Activated naive CD4-positive, alpha-beta T cell treated with Interleukin-2 at 50 U/mL for 16 hours (primary cell): ENCODE results near the gene MSRB3.
"Not testable (repeated sequence)": the region's sequence is repeated elsewhere in the genome, so short reads cannot be mapped to it uniquely, and the experiment has no call there.

ENCODE experiments used
- DNase-seq: peaks from one replicate; pipeline ENCODE4 v3.0.0-alpha.2; 2020

The MSRB3 gene

DNA sequence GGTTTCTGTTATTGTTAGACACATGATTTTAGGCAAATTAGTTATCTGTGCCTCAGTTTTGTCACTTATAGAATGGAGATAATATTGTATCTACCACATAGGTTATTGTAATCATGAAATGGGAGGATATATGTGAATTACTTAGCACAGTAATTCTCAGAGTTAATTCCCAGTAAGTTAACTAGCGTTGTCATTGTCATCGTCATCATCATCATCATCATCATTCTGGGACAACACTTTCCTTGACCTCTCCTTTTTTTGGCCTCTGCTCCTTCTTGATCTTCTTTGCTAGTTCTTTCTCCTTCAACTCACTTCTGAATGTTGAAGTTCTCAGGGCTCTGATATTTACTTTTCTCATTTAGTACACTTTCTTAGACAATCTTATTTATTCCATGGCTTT, 13.8 kb downstream of the MSRB3 start:
- no peak for DNase-seq

- no peak for DNase-seq
Observed at GRCh38 chr12:65293735-65294134, 15.3 kb downstream of the MSRB3 start.

DNA sequence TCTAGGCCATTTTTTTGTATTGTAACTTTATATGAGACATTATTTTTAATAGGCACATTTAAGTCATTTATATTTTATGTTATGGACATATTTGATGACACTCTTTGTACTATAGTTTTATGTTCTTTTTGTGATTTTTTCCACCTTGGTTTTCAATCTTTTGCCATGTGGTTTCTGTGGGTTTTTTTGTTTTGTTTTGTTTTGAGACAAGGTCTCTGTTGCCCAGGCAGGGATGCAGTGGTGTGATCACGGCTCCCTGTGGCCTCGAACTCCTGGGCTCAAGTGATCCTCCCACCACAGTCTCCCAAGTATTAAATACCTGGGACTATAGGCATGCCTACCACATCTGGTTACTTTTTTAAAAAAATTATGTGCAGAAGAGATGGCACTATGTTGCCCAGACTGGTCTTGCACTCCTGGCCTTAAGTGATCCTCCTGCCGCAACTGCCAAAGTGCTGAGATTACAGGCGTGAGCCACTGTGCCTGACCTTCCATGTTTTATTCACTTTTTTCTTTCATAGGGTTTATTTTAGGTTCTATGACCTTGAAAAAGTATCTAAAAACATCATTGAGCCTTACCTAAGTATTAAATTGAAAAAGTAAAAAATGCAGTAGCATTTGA, 16.3 kb downstream of the MSRB3 start:
- no peak for DNase-seq

DNA sequence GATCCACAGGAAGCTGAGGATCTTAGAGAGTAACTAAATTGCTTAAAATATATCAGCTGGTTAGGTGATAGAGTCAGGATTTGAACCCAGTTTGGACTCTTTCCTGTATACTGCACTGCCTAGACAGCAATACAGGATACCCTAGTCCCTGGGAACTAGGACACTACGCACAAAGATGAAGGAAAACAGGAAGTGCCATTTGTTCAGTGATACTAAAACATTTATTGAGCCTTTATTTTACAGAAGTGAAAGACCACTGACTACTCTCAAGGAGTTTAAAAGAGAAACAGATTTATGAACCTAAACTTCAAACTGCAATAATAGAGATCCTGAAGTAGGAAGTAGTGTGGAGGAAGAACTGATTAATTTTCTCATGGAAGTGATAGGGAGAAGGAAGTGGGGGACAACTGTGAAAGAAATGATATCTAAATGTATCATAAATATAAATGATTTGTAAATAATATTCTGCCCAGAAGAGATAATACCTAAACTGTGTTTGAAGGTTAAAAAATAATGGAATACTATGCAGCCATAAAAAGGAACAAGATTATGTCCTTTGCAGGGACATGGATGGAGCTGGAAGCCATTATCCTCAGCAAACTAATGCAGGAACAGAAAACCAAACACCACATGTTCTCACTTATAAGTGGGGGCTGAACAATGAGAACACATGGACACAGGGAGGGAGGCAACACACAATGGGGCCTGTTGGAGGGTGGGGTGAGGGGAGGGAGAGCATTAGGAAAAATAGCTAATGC, 18.2 kb downstream of the MSRB3 start:
- no peak for DNase-seq

DNA sequence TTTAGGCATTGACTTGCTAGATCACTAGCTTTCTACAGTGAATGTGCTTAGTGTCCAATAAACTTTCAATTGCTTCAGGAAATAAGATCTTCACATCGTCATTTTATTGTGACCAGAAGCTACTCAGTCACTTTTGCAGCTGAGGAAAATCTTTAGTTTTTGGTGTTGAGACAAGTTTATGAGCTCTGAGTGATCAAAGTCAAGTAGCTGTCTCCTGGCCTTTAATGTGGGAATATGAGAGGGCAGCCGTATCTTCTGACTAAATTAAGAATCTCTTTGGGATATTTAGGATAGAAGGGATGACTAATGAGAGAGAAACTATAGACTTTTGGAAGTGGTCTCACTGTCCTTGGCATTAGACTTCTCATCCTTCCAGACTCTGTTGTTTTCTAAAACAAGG, 21.6 kb downstream of the MSRB3 start:
- no peak for DNase-seq

- DNase-seq = no peak
Observed at GRCh38 chr12:65300679-65301349, 22.3 kb downstream of the MSRB3 start.

DNA sequence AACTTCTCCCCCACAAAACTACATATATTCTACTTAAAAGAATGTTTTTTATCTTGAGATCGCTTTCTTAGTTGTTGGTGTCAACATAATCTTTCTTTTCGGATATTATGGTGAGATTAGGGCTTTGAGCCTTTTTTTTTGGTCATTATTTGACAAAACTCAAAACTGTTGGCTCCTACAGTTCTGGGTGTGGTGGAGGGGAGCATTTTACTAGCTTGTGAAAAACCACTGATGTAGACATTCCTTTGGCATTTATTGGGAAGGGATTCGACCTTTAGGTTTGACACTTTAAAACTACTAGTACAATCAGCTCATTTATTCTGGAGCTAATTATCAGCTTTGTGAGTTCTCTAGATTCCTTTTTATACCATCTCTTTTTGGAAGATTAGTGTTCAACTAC, 24.4 kb downstream of the MSRB3 start:
- no peak for DNase-seq

GRCh38 chr12:65305346-65305950, 27.0 kb downstream of the MSRB3 start:
- no peak for DNase-seq

- no peak for DNase-seq
Observed at GRCh38 chr12:65306366-65307168, 28.1 kb downstream of the MSRB3 start.

DNA sequence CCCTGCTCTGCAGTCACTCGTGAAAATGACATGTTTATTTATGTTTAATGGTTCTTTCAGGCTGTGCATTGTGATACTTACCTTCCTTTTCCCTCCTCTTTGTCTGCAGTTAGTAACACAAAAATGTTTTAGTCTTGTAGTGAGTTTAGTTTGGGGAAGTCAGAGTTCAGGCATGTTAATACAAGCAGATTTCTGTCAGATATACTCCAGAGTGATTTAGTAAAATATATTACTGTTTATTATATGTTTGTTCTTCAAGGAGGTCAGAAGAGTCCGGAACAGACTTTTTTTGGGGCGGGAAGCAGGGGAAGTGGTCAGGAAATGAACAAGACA, 28.7 kb downstream of the MSRB3 start:
- no peak for DNase-seq

DNA sequence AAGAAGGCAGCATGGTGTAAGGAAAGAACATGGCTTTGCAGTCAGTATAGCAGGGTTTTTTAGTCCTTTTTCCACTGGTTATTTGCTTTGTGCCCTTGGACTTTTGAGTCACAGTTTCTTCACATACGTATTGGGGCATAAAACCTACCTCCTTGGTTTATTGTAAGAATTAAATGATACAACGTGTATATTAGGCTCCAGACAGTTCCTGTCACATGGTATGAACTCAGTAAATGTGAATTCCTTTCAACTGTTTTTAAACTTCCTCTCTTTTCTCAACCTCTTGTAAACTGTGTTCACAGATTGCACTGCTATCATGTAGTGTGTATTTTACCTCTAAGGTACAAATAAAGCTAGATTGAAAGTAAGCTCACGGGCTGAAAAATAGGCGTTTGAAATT, 29.5 kb downstream of the MSRB3 start:
- DNase-seq = no peak

DNA sequence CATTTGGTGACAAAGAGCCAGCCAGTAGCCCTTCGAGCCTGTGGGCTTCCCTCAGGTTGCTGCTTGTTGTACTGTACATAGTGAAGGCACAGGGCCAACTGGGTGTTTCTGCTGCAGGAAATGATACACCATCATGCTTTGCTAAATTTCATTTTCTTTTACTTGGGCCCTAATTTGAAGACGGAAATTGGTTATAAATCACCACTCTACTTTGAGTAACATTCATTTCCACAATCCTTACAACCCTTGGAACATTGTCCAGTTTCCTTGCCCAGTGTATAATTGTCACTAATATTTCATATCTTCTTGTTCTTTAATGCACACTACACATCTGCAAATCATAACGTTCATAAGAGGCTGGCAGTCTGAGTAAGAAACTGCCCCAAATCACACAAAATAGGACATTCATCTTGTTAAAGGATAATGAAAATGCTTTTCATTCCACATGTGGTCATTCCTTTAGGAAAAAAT, 30.2 kb downstream of the MSRB3 start:
- no peak for DNase-seq

GRCh38 chr12:65311260-65311659, 32.8 kb downstream of the MSRB3 start:
- no peak for DNase-seq

DNA sequence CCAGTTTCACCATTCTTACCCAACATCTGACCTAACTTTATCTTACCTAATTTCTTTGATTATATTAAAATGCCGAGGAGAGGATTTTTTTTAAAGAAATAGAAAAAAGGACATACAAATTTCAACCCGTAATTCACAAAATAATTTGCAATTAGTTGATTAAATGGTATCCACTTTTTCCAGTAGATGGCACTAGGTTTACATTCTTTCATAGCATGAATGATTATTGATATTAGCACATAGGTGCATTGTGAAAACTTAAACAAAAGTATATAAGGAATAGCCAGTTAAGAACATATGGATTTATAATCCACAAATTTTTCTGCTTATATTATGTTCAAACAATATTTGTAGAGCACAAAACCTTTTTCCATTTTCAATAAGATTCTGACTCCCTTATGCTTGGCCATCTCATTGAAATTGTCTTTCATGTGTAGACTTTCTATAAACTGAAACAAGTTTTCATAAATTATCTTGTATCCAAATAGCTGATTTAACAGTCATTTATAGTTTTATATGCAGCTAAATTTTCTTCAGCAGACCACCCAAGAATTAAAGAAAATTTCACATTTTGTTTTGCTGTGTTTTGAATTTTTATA, 35.3 kb downstream of the MSRB3 start:
- DNase-seq = no peak

DNA sequence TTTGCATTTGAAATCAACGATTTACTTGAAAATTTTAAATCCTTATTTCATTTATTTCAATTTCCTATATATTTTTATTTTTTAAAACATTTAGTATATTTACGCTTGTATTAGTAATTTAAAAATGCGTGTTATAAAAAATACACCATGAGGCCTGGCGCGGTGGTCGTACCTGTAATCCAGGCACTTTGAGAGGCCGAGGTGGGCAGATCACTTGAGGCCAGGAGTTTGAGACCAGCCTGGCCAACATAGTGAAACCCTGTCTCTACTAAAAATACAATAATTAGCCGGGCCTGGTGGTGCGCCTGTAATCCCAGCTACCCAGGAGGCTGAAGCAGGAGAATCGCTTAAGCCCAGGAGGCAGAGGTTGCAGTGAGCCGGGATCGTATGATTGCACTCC, 36.8 kb downstream of the MSRB3 start:
- not testable (repeated sequence) for DNase-seq

- no peak for DNase-seq
Observed at GRCh38 chr12:65318186-65318685, 39.8 kb downstream of the MSRB3 start.

DNA sequence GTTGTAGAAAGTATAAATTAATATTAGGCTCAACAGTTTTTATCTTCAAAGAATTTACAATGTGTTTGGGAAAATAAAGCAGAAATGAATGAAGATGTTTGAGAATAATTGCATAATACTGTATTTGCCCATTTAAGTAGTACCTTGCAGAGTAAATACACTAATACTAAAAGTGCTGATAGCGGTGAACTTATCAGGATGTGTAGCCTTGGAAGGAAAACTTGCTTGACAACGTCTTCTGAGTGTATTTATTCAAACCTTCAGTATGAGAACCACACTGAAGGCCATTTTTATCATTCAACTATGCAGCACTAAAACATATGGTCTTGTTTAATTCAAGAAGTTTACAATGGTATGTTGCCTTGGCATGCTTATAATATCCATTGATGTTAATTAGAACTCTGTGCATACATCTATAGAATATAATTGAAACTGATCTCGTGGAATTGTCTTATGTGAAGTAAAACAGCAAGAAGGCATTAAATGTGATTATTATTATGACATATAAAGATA, 41.3 kb downstream of the MSRB3 start:
- no peak for DNase-seq

DNA sequence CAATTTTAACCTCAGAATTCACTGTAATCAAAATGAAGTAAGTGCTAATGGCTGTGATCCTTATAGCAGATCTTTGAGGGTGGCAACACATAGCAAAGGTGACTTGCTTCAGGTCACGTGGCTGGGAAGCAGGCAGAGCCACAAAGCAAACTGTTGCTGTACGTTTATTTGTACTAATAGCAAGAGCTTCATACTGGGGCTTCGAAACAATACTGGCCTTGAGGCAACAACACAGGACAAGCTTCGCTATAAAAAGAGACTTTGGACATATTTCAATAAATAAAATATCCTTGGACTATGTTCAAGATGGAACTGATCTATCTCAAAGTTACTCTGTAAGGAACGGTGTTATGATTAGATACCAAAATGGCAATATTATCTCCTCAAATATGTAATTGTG, 44.6 kb downstream of the MSRB3 start:
- DNase-seq = no peak

DNA sequence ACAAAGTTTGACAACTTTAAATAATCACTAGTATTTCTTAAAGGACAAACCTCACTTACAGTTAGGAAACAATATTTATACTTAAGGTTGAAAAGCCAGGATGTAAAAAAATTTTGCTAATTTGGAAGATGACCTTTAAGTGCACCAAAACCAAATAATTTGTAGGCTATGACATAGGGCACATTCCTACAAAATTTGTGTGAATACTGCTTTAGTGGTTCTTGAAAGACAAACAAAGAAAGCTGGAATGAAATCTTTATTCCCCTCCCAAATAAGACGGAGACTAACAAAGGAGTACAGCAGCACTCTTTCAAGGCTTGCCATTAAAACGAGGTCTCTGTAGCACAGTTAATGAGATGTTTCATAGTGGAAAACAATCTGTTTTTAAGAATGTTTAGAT, 45.6 kb downstream of the MSRB3 start:
- DNase-seq = no peak

DNA sequence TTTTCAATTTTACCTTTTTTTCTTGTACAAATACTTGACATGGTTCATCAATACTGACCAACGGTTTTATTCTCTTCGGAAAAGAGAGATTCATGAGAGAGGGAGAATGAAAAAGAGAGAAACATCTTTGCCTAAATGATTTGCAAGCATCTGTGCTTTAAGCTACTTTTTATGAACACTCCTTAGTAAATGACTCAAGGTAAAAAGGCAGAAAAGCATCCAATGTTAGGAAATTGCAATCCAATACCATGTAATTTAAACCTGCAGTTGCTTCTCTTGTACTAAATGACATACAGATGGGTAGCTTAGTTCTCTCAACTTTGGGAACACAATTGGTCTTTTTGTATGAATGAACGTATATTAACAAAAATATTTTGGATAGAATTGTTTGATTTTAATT, 46.1 kb downstream of the MSRB3 start:
- no peak for DNase-seq

GRCh38 chr12:65325183-65325582, 46.7 kb downstream of the MSRB3 start:
- no peak for DNase-seq

DNA sequence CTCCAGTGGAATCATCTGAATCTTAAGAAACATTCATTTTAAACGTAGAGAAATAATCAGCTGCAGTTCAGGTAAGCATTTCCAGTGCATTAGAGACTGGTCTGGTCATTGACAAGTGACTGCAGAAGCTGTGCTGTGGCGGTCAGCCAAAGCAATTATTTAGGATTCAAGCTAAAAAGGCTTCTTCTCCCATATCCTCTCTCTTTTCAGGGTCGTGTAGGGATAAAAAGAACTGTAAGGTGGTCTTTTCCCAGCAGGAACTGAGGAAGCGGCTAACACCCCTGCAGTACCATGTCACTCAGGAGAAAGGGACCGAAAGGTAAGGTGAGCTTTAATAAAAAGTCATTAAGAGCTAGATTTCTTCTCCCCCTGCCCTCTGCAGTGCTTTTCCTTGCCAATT, 48.1 kb downstream of the MSRB3 start:
- no peak for DNase-seq
